ENCODE measurements around the gene SLC25A42.
A peak's percentile ranks its signal among the peaks of the same experiment; 100 is the strongest.
"Not testable (repeated sequence)": the region's sequence is repeated elsewhere in the genome, so short reads cannot be mapped to it uniquely, and the experiment has no call there.

Gene SLC25A42

DNA sequence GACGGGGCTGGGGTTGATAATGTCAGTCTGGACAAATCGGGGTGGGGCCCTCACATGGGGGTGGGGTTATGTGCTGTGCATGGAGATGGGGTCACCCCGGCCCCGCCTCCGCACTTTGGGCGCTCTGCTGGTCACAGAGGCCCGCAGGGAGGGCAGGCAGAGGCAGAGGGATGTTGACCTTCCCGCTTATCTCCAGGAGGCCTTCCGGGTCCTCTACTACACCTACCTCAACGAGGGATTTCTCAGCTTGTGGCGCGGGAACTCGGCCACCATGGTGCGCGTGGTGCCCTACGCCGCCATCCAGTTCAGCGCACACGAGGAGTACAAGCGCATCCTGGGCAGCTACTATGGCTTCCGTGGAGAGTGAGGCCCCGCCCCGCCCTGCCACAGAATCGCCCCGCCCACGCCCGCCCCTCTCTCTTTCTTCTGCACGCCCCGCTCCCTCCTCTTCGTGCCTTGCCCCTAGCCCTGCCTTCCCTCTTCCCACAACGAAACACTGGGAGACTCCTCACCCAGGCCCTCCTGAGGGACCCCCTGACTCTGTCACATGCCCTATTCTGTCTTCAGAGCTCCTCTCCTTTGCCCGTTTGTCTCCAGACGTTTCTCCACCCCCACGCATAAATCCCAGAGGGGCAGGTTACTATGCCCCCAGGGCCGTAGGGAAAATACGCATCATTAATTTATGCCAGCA lies 41.7 kb downstream of the SLC25A42 start:
- no peak for DNase-seq (ENCODE audit: low read depth)

DNA sequence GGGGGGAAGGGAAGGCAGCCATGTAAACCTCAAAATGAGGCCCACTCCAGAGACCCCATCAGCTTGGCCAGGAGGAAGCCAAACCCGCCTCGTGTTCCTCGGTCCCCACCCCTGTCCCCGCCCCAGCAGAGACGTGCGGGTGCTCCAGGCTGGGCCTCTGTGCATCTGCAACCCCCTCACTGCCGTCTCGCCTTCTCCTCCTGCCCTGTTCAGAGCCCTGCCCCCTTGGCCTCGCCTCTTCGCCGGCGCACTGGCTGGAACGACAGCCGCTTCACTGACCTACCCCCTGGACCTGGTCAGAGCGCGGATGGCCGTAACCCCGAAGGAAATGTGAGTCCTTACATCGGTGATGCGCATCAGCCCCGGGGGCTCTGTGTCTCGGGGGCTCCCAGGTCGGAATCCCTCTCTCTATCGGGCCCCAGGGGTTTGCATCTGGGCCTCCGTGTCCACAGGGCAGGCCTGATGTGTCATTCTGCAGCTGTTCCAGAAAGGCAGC lies 42.3 kb downstream of the SLC25A42 start:
- DNase-seq (ENCODE audit: low read depth), result no peak

DNA sequence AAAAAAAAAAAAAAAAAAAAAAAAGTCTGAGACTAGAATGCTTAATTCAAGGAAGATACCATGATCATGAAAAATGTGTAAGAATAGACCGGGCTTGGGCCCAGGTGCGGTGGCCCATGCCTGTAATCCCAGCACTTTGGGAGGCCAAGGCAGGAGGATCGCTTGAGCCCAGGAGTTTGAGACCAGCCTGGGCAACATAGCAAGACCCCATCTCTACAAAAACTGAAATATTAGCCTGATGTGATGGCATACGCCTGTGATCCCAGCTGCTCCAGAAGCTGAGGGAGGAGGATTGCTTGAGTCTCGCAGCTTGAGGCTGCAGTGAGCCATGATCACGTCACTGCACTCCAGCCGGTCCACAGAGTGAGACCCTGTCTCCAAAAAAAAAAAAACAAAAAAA lies 43.1 kb downstream of the SLC25A42 start:
- not testable (repeated sequence) for DNase-seq (ENCODE audit: low read depth)

DNA sequence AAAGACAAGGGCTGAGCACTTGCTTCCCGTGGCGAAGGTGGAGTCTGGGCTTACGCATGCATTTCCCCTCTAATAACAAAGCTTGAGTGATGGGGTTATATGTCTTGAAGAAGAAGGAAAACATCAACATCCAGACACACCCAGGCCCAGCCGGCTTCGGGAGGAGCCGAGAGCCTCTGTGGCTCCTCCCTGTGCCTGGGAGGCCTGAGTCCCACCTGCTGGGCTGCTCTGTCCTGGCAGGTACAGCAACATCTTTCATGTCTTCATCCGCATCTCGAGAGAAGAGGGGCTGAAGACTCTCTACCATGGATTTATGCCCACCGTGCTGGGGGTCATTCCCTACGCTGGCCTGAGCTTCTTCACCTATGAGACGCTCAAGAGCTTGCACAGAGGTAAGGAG lies 43.9 kb downstream of the SLC25A42 start:
- no peak for DNase-seq (ENCODE audit: low read depth)

DNA sequence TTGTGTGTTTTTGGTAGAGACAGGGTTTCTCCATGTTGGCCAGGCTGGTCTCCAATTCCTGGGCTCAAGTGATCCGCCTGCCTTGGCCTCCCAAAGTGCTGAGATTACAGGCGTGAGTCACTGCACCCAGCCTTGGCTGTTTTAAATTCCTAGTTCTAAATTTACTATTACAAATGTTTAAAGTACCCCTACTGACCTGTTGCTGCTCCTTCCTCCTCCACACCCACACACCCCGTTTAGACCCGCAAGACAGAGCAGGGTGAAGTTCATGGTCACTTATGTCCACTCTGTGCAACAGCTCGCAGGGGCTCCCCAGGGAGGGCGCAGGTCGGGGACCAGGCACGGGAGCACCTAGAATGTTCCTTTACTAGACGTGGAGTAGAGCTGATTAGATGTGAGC lies 45.8 kb downstream of the SLC25A42 start:
- no peak for DNase-seq (ENCODE audit: low read depth)

DNA sequence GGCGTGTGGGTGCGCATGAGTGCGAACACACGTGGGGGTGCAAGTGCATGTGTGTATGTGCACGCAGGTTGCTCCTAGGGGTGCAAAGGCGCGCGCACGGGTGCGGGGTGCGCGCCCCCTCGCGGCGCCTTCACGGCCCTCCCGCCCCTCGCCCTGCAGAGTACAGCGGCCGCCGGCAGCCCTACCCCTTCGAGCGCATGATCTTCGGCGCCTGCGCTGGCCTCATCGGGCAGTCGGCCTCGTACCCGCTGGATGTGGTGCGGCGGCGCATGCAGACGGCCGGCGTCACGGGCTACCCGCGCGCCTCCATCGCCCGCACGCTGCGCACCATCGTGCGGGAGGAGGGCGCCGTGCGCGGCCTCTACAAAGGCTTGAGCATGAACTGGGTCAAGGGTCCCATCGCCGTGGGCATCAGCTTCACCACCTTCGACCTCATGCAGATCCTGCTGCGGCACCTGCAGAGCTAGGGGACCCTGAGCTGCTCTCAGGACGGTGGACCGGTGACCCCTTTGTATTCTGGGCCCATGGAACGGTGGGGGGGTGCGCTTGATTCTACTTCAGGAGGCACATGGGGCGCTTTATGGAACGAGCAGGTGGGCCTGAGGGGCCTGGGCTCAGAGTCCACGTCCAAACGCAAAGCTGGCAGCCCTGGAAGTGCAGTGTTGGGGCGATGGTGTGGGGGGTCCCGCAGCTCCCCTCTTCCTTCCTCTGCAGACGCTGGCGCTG lies 46.8 kb downstream of the SLC25A42 start:
- DNase-seq (ENCODE audit: low read depth), result no peak

DNA sequence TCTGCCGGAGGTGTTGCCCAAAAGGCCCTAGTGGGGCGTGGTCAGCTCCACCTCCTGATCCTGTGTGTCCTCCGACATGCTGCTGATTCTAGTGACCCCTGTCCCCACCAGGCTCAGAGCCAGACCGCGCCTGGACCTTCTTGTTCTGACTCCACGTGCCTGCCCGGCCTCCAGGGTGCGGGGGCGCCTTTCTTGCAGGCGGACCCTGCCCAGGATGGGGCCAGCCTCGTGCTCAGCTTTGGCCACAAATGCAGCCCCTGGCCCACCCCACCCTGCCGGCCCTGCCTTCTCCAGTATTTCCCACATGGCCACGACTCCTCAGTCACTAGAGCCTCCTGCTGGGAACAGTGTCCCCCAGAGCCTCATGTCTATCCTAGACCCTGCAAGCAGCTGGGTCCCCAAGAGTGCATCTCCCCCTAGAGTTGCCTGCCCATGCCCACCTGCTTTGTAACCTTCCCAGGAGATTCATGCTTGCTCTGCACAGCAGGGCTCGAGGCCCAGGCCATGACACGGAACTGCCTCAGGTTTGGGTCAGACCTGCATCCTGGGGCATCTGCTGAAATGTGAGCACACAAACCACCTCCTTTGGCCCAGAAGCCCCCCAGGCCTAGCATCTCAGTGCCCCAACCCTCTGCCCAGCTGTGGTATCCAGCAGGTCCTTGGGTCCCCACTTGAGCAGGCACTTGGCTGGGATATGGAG lies 47.5 kb downstream of the SLC25A42 start:
- DNase-seq (ENCODE audit: low read depth), result no peak

DNA sequence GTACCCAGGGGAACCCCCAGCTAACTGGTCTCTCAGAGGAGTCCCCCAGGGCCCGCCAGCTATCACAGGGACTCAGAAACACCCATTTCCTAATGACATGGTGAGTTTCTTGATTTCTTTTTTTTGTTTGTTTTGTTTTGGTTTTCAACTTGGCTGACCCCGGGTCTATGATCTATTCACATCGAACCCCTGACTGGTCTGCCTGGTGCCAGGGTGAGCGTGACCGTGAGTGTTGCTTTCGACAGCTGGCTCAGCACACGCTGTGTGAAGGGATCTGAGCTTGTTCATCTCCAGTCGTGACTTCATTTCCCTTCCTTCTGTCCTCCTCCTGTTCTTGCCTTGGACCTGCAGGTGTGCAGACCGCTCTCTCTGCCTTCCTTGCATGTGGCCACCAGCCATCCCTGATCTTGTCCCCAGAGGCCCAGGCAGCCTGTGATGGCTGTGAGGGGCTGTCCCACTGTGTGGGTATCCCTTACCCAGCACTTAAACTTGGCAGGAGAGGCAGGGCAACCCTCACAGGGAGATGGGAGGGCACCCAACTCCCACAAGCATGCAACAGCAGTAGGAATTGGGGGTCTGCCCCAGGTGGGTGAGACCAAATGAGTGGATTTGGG lies 48.3 kb downstream of the SLC25A42 start:
- DNase-seq (ENCODE audit: low read depth), result no peak

DNA sequence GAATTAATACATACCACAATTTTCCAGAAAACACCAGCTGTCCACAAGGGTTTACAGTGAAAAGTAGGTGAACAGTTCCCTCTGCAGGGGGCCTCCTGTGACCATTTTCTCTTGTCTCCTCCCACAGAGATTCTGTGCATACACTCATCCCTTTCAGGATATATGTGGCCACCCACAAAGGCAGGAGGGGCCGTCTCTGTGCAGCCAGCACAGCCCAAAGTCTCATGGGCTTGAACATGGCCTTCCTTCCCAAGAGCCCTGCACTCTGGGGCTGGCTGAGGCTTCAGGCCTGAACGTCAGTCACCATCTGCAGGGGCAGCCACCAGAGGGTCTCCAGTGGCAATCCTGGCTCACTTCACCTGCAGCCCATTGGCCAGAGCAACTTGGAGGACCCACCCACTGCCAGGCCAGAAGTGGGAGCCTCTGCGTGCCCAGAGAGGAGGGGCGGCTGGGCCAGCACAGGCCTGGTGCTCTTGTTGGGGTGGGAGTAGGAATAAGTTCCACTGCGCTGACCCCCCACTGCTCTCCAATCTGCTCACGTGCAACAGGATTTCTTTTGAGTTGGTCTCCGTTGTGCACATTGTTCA lies 49.3 kb downstream of the SLC25A42 start:
- no peak for DNase-seq (ENCODE audit: low read depth)

DNA sequence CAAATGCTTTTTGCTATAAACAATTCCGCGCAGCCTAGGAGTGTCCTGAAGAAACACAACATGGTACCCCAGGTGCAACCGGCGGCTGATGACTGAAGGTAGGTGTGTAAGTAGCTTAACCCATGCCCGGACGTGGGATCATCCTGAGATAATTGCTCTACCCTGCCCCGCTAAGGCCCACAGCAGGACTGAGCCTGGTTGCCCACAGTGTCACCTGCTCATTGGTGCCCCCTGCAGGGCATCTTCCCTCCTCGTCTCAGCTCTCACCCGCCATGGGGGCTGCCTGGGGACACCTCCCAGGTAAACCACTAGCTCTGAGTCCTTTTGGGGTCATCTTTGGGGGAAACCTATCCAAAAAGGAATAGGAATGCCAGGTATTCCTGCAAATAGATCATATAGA lies 52.2 kb downstream of the SLC25A42 start:
- peak; percentile 30 for DNase-seq (ENCODE audit: low read depth)

DNA sequence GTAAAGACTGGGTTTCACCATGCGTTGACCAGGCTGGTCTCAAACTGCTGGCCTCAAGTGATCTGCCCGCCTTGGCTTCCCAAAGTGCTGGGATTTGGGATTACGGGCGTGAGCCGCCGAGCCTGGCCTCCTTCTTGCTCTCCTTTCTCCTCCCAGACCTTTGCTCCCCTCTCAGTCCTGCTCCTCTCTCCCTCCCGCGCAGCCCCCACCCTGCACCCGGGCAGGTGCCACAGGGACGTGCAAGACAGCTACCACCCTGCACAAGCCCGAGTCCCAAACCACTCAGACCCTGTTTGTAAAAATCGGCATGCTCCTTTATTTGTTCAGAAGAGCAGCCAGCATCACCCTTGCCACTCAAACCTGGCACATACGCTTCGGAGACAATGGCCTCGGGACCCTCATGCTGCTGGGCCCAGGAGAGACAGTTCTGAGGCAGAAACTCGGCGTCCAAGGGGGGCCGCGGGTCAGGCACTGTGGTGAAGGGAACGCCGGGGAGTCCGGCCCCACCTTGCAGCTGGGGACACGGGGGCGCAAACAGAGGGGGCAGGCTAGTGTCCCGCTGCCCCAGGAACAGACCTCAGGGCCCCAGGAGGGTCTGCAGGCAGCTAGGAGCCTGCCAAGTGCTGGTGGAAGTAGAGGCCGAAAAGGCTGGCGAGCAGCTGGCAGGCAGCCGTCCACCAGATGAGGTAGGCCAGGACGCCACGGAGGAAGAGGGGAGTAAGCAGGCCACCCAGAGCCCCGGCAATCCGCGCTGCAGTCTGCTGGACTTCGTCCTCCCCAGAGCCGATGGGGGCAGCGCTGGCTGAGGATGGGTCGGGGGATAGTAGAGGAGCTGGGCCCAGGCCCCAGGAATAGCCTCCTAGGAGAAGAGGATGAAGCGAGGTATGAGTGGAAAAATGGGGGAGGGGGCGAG lies 55.8 kb downstream of the SLC25A42 start:
- DNase-seq (ENCODE audit: low read depth), result no peak

DNA sequence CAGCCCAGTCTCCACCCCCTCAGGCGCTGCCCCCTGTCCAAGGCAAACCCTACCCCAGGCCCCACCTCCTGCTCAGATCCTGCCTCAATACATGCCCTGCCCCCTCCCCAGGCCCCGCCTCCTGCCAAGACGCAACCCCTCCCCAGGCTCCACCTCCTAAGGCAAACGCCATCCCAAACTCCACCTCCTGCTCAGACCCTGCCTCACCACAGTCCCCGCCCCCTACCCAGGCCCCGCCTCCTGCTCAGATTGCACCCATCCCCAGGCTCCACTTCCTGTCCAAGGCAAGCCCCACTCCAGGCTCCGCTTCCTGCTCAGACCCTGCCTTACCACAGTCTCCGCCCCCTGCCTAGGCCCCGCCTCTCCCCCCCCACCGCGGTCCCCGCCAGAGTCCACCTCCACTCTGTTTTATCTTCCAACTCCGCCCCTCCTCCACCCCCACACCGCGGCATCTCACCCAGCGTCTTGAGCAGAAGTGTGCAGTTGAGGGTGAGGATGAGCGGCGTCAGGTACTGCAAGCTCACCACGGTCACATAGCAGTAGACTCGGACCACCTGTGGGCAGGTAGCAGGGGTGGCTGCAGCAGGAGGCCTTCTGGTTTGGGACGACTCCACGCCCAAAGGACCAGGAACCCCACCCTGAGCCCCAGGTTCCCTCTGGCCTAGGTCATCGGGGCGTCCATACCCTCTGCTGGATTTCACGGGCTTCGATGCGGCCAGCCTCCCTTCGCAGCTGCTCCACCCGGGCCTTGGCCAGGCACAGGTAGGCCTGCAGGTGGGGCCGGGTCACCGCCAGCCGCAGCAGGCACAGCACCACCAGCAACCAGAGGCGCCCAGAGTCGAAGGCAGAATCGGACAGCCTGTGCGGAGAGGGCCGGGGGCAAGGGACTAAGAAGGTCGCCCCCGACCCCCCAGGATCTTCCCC lies 56.8 kb downstream of the SLC25A42 start:
- no peak for DNase-seq (ENCODE audit: low read depth)

DNA sequence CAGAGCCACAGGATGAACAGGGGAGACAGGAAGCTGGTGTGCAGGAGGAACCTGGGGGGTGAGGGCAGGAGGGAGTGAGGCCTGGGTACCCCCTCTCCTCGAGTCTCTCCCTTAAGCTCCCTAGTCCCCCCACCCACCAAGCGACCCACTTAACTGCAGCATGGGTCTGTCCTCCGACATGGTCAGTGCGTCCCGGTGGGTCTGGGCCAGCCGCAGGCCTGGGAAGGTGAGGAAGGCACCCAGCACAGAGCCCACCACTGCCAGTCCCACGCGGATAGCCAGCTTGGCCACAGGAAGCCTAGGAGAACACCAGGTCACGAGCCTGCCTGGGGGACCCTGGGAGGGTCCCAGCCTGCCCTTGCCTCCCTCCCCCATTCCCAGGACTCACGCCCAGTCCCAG lies 57.6 kb downstream of the SLC25A42 start:
- no peak for DNase-seq (ENCODE audit: low read depth)

DNA sequence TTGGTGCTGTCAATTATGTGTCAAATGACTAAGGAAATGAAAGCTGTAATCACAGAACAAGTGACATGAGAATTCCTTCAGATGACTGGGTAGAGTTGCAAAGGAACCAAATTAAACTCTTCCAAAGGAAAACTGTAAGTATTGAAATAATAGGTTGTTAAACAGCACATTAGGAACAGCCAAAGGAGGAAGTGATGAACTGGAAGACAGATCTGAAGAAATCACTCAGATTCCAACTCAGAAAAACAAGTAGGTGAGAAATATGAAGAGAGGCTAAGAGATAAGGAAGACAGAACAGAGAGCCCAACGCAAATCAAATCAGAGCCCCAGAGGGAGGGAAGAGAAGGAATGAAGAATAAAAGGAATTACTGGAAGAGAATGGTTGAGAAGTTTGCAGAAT lies 59.1 kb downstream of the SLC25A42 start:
- no peak for DNase-seq (ENCODE audit: low read depth)

DNA sequence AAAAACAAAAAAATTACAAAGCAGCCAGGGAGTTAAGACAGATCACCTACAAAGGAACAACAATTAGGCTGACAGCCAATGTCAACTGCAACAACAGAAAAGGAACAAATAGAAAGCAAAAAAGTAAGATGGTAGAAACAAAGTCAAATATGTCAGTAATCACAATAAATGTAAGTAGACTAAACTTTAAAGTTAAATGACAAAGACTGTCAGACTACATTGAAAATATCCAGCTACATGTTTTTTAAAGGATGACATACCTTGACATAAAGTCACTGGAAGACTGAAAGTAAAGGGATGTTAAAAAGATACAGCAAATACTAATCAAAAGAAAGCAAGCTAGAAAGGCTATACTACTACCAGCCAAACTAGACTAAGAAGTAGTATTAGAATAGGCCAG lies 59.6 kb downstream of the SLC25A42 start:
- DNase-seq (ENCODE audit: low read depth), result no peak

DNA sequence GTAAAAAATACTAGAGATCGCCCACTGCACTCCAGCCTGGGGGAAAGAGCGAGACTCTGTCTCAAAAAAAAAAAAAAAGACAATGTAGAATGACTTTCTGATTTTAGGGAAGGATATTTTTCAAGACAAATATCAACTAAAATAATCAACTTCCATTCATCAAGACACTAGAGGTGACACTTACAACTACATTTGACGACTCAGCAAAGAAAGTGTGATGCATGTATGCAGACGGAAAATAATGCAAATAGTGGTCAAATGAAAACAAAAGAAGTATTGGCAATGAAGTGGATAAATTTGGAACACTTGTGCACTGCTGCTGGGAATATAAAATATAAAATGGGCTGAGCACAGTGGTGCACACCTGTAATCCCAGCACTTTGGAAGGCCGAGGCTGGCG lies 62.3 kb downstream of the SLC25A42 start:
- no peak for DNase-seq (ENCODE audit: low read depth)

DNA sequence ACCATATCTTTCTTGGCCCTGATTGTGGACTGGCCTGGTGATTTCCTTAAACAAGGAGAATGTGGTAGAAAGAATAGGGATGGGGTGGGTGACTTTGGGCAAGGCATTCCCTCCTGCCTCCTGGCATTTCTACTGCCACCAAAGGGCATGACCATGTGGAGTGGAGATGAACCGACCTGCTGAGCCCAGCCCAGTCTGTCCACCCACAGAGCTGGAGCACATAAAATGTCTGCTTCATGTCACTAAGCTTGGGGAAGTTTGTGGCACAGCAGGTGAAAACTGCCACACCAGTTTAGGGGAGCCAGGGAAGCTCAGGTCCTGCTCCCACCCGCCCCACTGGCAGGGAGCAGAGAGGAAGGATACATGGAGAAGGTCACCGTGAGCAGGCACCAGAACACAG lies 68.2 kb downstream of the SLC25A42 start:
- DNase-seq (ENCODE audit: low read depth), result no peak

DNA sequence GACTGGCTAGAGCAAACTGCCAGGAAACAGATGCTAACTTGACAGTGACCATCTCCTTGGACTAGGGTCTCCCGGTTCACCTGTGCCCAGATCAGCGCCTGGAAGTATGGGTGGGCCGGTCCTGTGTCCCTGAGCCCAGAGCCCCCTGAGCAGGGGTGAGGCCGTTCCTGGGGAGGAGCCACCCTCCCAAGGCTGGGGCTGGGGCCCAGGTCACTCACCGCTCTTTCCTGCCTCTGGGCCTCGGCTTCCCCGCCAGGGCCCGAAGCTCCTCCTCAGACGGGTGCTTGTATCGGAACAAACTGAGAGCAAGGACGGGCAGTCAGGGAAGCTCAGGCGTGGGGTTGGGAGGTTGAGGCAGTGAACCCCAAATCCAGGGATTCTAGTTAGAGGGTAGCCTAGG lies 69.1 kb downstream of the SLC25A42 start:
- no peak for DNase-seq (ENCODE audit: low read depth)

DNA sequence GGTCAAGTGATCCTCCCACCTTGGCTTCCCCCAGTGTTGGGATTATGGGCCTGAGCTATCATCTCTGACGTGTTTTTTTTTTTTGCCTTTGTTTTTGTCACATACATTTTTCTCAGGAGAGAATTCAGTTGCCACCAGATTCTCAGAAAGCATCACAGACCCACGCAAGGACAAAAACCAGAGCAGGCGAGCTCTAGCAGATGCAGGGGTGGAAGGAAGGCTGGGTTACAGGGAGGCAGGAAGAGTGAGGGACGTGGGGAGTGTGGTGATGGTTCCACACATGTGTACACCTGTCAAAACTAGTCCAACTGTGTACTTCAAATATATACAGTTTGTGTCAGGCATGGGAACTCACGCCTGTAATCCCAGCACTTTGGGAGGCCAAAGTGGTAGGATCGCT lies 70.2 kb downstream of the SLC25A42 start:
- no peak for DNase-seq (ENCODE audit: low read depth)

DNA sequence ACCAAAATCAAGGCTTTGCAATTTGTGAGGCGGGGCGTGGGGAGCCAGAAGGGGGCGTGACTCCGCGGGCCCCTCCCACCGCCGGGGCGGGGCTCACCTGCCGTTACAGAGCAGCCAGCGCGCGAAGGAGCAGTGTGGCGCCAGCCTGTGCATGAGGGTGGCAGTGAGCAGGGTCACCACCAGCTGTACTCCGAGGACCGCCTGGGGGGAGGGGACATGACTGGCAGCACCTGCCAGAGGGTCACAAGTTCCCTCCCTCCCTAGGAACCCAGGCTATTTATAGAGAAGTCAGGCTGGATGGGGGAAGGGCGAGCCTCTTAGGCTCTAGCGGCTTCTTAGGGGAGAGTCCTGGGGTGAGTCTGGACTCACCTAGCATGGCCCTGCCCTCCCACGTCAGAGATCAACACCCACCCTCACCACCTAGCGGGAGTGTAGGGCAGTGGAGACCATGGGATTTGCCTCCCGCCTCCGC lies 70.9 kb downstream of the SLC25A42 start:
- DNase-seq (ENCODE audit: low read depth), result peak; percentile 23
